MM.1S (cell line): ENCODE results near the gene SCAND1.

Experiments
- DNase-seq: peaks from one replicate; pipeline ENCODE4 v3.0.0-alpha.2; 2015
- H2AFZ ChIP-seq: fragments of 300-600 bp; sonication (generic); 2 replicates; pipeline ENCODE4 v1.6.0; 2016; ENCODE audit warnings: antibody characterized with exemption, low read length
- H3F3A ChIP-seq: fragments of 300-600 bp; sonication (generic); 2 replicates; pipeline ENCODE4 v1.6.1; 2016; ENCODE audit warnings: mild to moderate bottlenecking, antibody characterized with exemption, low read length, moderate library complexity, mixed read lengths; ENCODE audit not compliant: insufficient read depth
- H3K27ac ChIP-seq: fragments of 300-600 bp; sonication (generic); 2 replicates; pipeline ENCODE4 v1.5.1; 2016; ENCODE audit warnings: mild to moderate bottlenecking, low read length
- H3K27me3 ChIP-seq: fragments of 300-600 bp; sonication (generic); replicated peaks from 2 replicates; pipeline ENCODE4 v1.6.0; 2016; ENCODE audit warnings: low read length; ENCODE audit not compliant: insufficient read depth
- H3K36me3 ChIP-seq: fragments of 300-600 bp; sonication (generic); replicated peaks from 2 replicates; pipeline ENCODE4 v1.6.1; 2016; ENCODE audit warnings: mild to moderate bottlenecking, low read length, mixed read lengths; ENCODE audit not compliant: insufficient read depth
- H3K4me1 ChIP-seq: fragments of 300-600 bp; sonication (generic); 2 replicates; pipeline ENCODE4 v1.6.1; 2016; ENCODE audit warnings: low read length, mixed read lengths
- H3K4me2 ChIP-seq: fragments of 300-600 bp; sonication (generic); 2 replicates; pipeline ENCODE4 v1.6.0; 2016; ENCODE audit warnings: low read depth, low read length
- H3K4me3 ChIP-seq: fragments of 300-600 bp; sonication (generic); 2 replicates; pipeline ENCODE4 v1.5.1; 2016; ENCODE audit warnings: low read length, mixed read lengths
- H3K79me2 ChIP-seq: fragments of 300-600 bp; sonication (generic); 2 replicates; pipeline ENCODE4 v1.6.1; 2016; ENCODE audit warnings: mixed run types, low read length, mixed read lengths
- H3K9ac ChIP-seq: fragments of 300-600 bp; sonication (generic); 2 replicates; pipeline ENCODE4 v1.6.1; 2016; ENCODE audit warnings: low read length, mixed read lengths
- H3K9me2 ChIP-seq: fragments of 300-600 bp; sonication (generic); replicated peaks from 2 replicates; pipeline ENCODE4 v1.6.1; 2016; ENCODE audit warnings: mild to moderate bottlenecking, low read length, mixed read lengths; ENCODE audit not compliant: insufficient read depth
- H3K9me3 ChIP-seq: fragments of 300-600 bp; sonication (generic); replicated peaks from 2 replicates; pipeline ENCODE4 v1.6.1; 2016; ENCODE audit warnings: mild to moderate bottlenecking, low read length, mixed read lengths; ENCODE audit not compliant: insufficient read depth
- H4K20me1 ChIP-seq: fragments of 300-600 bp; sonication (generic); 2 replicates; pipeline ENCODE4 v1.6.1; 2016; ENCODE audit warnings: mild to moderate bottlenecking, low read length, moderate library complexity, mixed read lengths; ENCODE audit not compliant: insufficient read depth
- CTCF ChIP-seq: fragments of 300-600 bp; sonication (generic); IDR thresholded peaks from 2 replicates; pipeline ENCODE4 v1.5.1; 2016; ENCODE audit warnings: antibody characterized with exemption, low read length, mixed read lengths
- EZH2 ChIP-seq: fragments of 300-600 bp; sonication (generic); optimal IDR thresholded peaks from 2 replicates; pipeline ENCODE3; 2017; ENCODE audit warnings: low read depth, mild to moderate bottlenecking, antibody characterized with exemption, low read length, mixed read lengths
- EZH2phosphoT487 ChIP-seq: fragments of 300-600 bp; sonication (generic); IDR thresholded peaks from 2 replicates; pipeline ENCODE4 v1.6.1; 2018; ENCODE audit warnings: antibody characterized with exemption, low read length

The SCAND1 gene

GRCh38 chr20:35904982-35905663 is 49.2 kb downstream of the SCAND1 start:
- no peaks in the 10 kb centered on the region for H3K79me2 ChIP-seq
- no peak for TF ChIP-seq CTCF
- no peak for TF ChIP-seq EZH2
- no peak for TF ChIP-seq EZH2phosphoT487
- H3K27ac ChIP-seq: no peak overlapping the region
- no peak overlapping the region for H2AFZ ChIP-seq
- H3K4me3 ChIP-seq: no peak overlapping the region
- H3K9ac ChIP-seq: no peak overlapping the region
- no peaks in the 10 kb centered on the region for H3K36me3 ChIP-seq
- no peaks in the 10 kb centered on the region for H3K27me3 ChIP-seq
- no peaks in the 10 kb centered on the region for H3K9me2 ChIP-seq
- DNase-seq: no peak
- H4K20me1 ChIP-seq: no peaks in the 10 kb centered on the region
- no peaks in the 10 kb centered on the region; the same call in 1 of the 2 replicates for H3K4me1 ChIP-seq
- no peaks in the 10 kb centered on the region for H3F3A ChIP-seq
- H3K4me2 ChIP-seq: no peak overlapping the region
- no peaks in the 10 kb centered on the region for H3K9me3 ChIP-seq

- Histone ChIP-seq H3K79me2 (no peaks in the 10 kb centered on the region), H3F3A (no peaks in the 10 kb centered on the region), H4K20me1 (no peaks in the 10 kb centered on the region), H3K9ac (no peak overlapping the region), H3K4me1 (no peaks in the 10 kb centered on the region; the same call in 1 of the 2 replicates), H3K9me2 (no peaks in the 10 kb centered on the region), H3K4me3 (no peak overlapping the region), H2AFZ (no peak overlapping the region), H3K9me3 (no peaks in the 10 kb centered on the region), H3K27ac (no peak overlapping the region), H3K4me2 (no peak overlapping the region), H3K36me3 (no peaks in the 10 kb centered on the region), H3K27me3 (no peaks in the 10 kb centered on the region)
- DNase-seq: no peak
- TF ChIP-seq EZH2phosphoT487 (no peak), CTCF (no peak), EZH2 (no peak)
Observed at GRCh38 chr20:35903843-35904242, 50.5 kb downstream of the SCAND1 start.
